NT2/D1 (cell line): ENCODE data around the gene CHL1.

Experiments
- SUZ12 ChIP-seq: IDR thresholded peaks from 2 replicates; pipeline ENCODE4 v1.6.1; 2011; ENCODE audit not compliant: insufficient read length, insufficient read depth; ENCODE audit errors: extremely low read depth
- YY1 ChIP-seq: IDR thresholded peaks from 2 replicates; pipeline ENCODE4 v1.6.1; 2011; ENCODE audit not compliant: insufficient read length, insufficient read depth
- ZNF274 ChIP-seq: IDR thresholded peaks from 2 replicates; pipeline ENCODE4 v1.6.1; 2011; ENCODE audit warnings: mild to moderate bottlenecking, low read depth, low read length

DNA sequence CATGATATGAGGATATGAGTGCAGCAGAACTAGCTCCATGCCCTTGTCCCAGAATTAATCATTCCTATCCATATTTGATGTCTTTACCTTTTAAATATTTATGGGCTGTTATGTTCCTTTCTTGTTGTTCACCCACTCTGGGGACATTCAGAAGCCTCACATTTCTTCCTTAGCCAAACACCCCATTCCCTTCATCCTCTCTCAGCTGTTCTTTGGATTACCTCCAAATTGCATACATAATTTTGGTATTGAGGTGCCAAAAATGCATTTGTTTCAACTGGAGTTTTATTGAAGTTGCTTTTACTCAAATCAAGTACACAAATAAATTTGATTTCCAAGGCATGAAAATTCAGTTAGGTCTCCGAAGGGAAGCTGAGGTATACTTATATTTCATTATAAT, 51.4 kb downstream of the CHL1 start:
- TF ChIP-seq YY1 (no peak), ZNF274 (no peak), SUZ12 (no peak)
